Body of pancreas (tissue), 4 donors: Measurements from ENCODE around the gene NME8.

Source experiments
- CTCF ChIP-seq, 7 experiments: fragments of 450-650 bp in 4 of 7; fragments of 200-600 bp in 3 of 7; sonication (generic) in 3 of 7; IDR thresholded peaks; one replicate each; pipeline ENCODE4 v1.5.1; 2016 to 2019; ENCODE audit warnings: antibody characterized with exemption in 7 of 7
- POLR2A ChIP-seq, 3 donors: fragments of 450-650 bp; IDR thresholded peaks; one replicate each; pipeline ENCODE4 v1.6.1; 2016; ENCODE audit warnings: antibody characterized with exemption in 3 of 3, mild to moderate bottlenecking in 2 of 3

GRCh38 chr7:37920305-37920848, 72.0 kb downstream of the NME8 start, which contains the start of gene EPDR1:
- peak; percentile 51 to 88 (median 87) for TF ChIP-seq POLR2A (IDR thresholded peaks at IDR 0.05)
- TF ChIP-seq CTCF (IDR thresholded peaks at IDR 0.05), result peak in 6 of 7 experiments; percentile 26 to 73 (median 58)
